ENCODE results near the gene SPOCD1.

Gene SPOCD1

GRCh38 chr1:31788825-31789256, 27.0 kb downstream of the SPOCD1 start:
- peak; percentile 63 for ATAC-seq
- no peaks in the 10 kb centered on the region for H3K9me3 Mint-ChIP-seq
- H3K36me3 Mint-ChIP-seq, result no peaks in the 10 kb centered on the region
- peak overlapping the region; percentile 93 for H3K27ac Mint-ChIP-seq
- H3K4me3 Mint-ChIP-seq, result peak overlapping the region; percentile 87
- H3K4me1 Mint-ChIP-seq, result peaks cover 47% of the 10 kb centered on the region
- peaks cover 9% of the 10 kb centered on the region for H3K27me3 Mint-ChIP-seq

GRCh38 chr1:31788138-31788824, 27.5 kb downstream of the SPOCD1 start:
- peak; percentile 83 for ATAC-seq
- H3K4me1 Mint-ChIP-seq, result peaks cover 47% of the 10 kb centered on the region
- peaks cover 8% of the 10 kb centered on the region for H3K27me3 Mint-ChIP-seq
- H3K9me3 Mint-ChIP-seq, result no peaks in the 10 kb centered on the region
- peak overlapping the region; percentile 93 for H3K27ac Mint-ChIP-seq
- peak overlapping the region; percentile 87 for H3K4me3 Mint-ChIP-seq
- H3K36me3 Mint-ChIP-seq, result no peaks in the 10 kb centered on the region

- H3K4me1 Mint-ChIP-seq, result peaks cover 47% of the 10 kb centered on the region
- ATAC-seq, result no peak
- H3K9me3 Mint-ChIP-seq, result no peaks in the 10 kb centered on the region
- H3K36me3 Mint-ChIP-seq, result no peaks in the 10 kb centered on the region
- H3K4me3 Mint-ChIP-seq, result peak overlapping the region; percentile 87
- H3K27ac Mint-ChIP-seq, result peak overlapping the region; percentile 93
- peaks cover 3% of the 10 kb centered on the region for H3K27me3 Mint-ChIP-seq
Observed at GRCh38 chr1:31787786-31788137, 28.1 kb downstream of the SPOCD1 start.

GRCh38 chr1:31787261-31787660, 28.6 kb downstream of the SPOCD1 start:
- Mint-ChIP-seq H3K27ac (peak overlapping the region; percentile 93), H3K27me3 (no peaks in the 10 kb centered on the region), H3K4me3 (peak overlapping the region; percentile 87), H3K9me3 (no peaks in the 10 kb centered on the region), H3K4me1 (peaks cover 47% of the 10 kb centered on the region), H3K36me3 (no peaks in the 10 kb centered on the region)
- ATAC-seq, result no peak

- Mint-ChIP-seq H3K27ac (peak overlapping the region; percentile 93), H3K9me3 (no peaks in the 10 kb centered on the region), H3K4me1 (peaks cover 47% of the 10 kb centered on the region), H3K27me3 (no peaks in the 10 kb centered on the region), H3K36me3 (no peaks in the 10 kb centered on the region), H3K4me3 (no peak overlapping the region)
- no peak for ATAC-seq
Observed at GRCh38 chr1:31786366-31787060, 29.3 kb downstream of the SPOCD1 start.

- Mint-ChIP-seq H3K36me3 (no peaks in the 10 kb centered on the region), H3K27ac (no peak overlapping the region), H3K9me3 (no peaks in the 10 kb centered on the region), H3K27me3 (no peaks in the 10 kb centered on the region), H3K4me3 (no peak overlapping the region), H3K4me1 (peaks cover 47% of the 10 kb centered on the region)
- no peak for ATAC-seq
Observed at GRCh38 chr1:31785947-31786290, 29.9 kb downstream of the SPOCD1 start.

- Mint-ChIP-seq H3K36me3 (no peaks in the 10 kb centered on the region), H3K4me3 (no peak overlapping the region), H3K4me1 (peaks cover 47% of the 10 kb centered on the region), H3K27ac (peak overlapping the region; percentile 88), H3K27me3 (no peaks in the 10 kb centered on the region), H3K9me3 (no peaks in the 10 kb centered on the region)
- peak; percentile 63 for ATAC-seq
Observed at GRCh38 chr1:31785020-31785946, 30.5 kb downstream of the SPOCD1 start.

GRCh38 chr1:31784356-31785019, 31.3 kb downstream of the SPOCD1 start:
- Mint-ChIP-seq H3K4me3 (no peak overlapping the region), H3K9me3 (no peaks in the 10 kb centered on the region), H3K27me3 (peaks cover 7% of the 10 kb centered on the region), H3K36me3 (no peaks in the 10 kb centered on the region), H3K27ac (peak overlapping the region; percentile 88), H3K4me1 (peaks cover 41% of the 10 kb centered on the region)
- no peak for ATAC-seq

GRCh38 chr1:31783846-31784245, 32.0 kb downstream of the SPOCD1 start:
- no peak for ATAC-seq
- peak overlapping the region; percentile 88 for H3K27ac Mint-ChIP-seq
- H3K4me3 Mint-ChIP-seq, result no peak overlapping the region
- H3K4me1 Mint-ChIP-seq, result peaks cover 39% of the 10 kb centered on the region
- H3K9me3 Mint-ChIP-seq, result no peaks in the 10 kb centered on the region
- no peaks in the 10 kb centered on the region for H3K36me3 Mint-ChIP-seq
- peaks cover 13% of the 10 kb centered on the region for H3K27me3 Mint-ChIP-seq

GRCh38 chr1:31782421-31783410, 33.1 kb downstream of the SPOCD1 start:
- H3K9me3 Mint-ChIP-seq, result no peaks in the 10 kb centered on the region
- ATAC-seq, result no peak

GRCh38 chr1:31781756-31782371, 34.0 kb downstream of the SPOCD1 start:
- H3K9me3 Mint-ChIP-seq, result no peaks in the 10 kb centered on the region
- ATAC-seq, result no peak
- peaks cover 25% of the 10 kb centered on the region for H3K4me1 Mint-ChIP-seq
- peak overlapping the region; percentile 18 for H3K27ac Mint-ChIP-seq
- H3K36me3 Mint-ChIP-seq, result no peaks in the 10 kb centered on the region
- H3K27me3 Mint-ChIP-seq, result peaks cover 28% of the 10 kb centered on the region
- no peak overlapping the region for H3K4me3 Mint-ChIP-seq

More at GRCh38 chr1:31782421-31783410, 33.1 kb downstream of the SPOCD1 start:
- Mint-ChIP-seq H3K4me3 (no peak overlapping the region), H3K27ac (peak overlapping the region; percentile 58), H3K4me1 (peaks cover 33% of the 10 kb centered on the region), H3K36me3 (no peaks in the 10 kb centered on the region), H3K27me3 (peaks cover 20% of the 10 kb centered on the region)

GRCh38 chr1:31781138-31781755, 34.6 kb downstream of the SPOCD1 start:
- no peak for ATAC-seq
- peaks cover 34% of the 10 kb centered on the region for H3K27me3 Mint-ChIP-seq
- H3K4me3 Mint-ChIP-seq, result no peak overlapping the region
- peaks cover 21% of the 10 kb centered on the region for H3K4me1 Mint-ChIP-seq
- peak overlapping the region; percentile 18 for H3K27ac Mint-ChIP-seq
- no peaks in the 10 kb centered on the region for H3K9me3 Mint-ChIP-seq
- H3K36me3 Mint-ChIP-seq, result no peaks in the 10 kb centered on the region

GRCh38 chr1:31780632-31781031, 35.2 kb downstream of the SPOCD1 start:
- no peaks in the 10 kb centered on the region for H3K36me3 Mint-ChIP-seq
- H3K4me3 Mint-ChIP-seq, result no peak overlapping the region
- peaks cover 40% of the 10 kb centered on the region for H3K27me3 Mint-ChIP-seq
- no peak for ATAC-seq
- no peak overlapping the region for H3K27ac Mint-ChIP-seq
- H3K9me3 Mint-ChIP-seq, result no peaks in the 10 kb centered on the region
- peaks cover 17% of the 10 kb centered on the region for H3K4me1 Mint-ChIP-seq

Measured in stimulated activated memory B cell treated with anti-CD40 and anti-IgM and Interleukin-4, amounts not matched to agents 10 μg/mL and 1 μg/mL and 100 μg/mL, for 72 hours (primary cell).